Anterior cingulate cortex (tissue), 58 donors: ENCODE results near the gene GOLGA7B.

Experiments
- DNase-seq, 58 donors: peaks; one replicate each; lab custom pipeline; 2025; lab: John Stamatoyannopoulos, UW

The GOLGA7B gene

GRCh38 chr10:97889461-97890265, 40.0 kb downstream of the GOLGA7B start:
- DNase-seq: peak in 1 of 58 donors; percentile 7

GRCh38 chr10:97891497-97892167, 42.0 kb downstream of the GOLGA7B start:
- DNase-seq: no peak

GRCh38 chr10:97892506-97892905, 42.9 kb downstream of the GOLGA7B start:
- DNase-seq: no peak

GRCh38 chr10:97892939-97893338, 43.3 kb downstream of the GOLGA7B start:
- no peak for DNase-seq

- DNase-seq: no peak
These were observed 44.4 kb downstream of the GOLGA7B start for GRCh38 chr10:97894092-97894491.

- no peak for DNase-seq
These were observed 45.4 kb downstream of the GOLGA7B start for GRCh38 chr10:97895084-97895483.

- DNase-seq: no peak
These were observed 46.3 kb downstream of the GOLGA7B start for GRCh38 chr10:97895915-97896314.

- no peak for DNase-seq
These were observed 47.2 kb downstream of the GOLGA7B start for GRCh38 chr10:97896756-97897358.

GRCh38 chr10:97898429-97898828, 48.8 kb downstream of the GOLGA7B start:
- DNase-seq: no peak

- no peak for DNase-seq
These were observed 51.7 kb downstream of the GOLGA7B start for GRCh38 chr10:97901381-97901780.

GRCh38 chr10:97903128-97904017, 53.7 kb downstream of the GOLGA7B start:
- no peak for DNase-seq

- no peak for DNase-seq
These were observed 54.4 kb downstream of the GOLGA7B start for GRCh38 chr10:97904018-97904381.

GRCh38 chr10:97904576-97904975, 54.9 kb downstream of the GOLGA7B start:
- DNase-seq: no peak

- DNase-seq: no peak
These were observed 55.6 kb downstream of the GOLGA7B start for GRCh38 chr10:97905276-97905675.

GRCh38 chr10:97907211-97907610, 57.6 kb downstream of the GOLGA7B start:
- no peak for DNase-seq

- DNase-seq: no peak
These were observed 58.2 kb downstream of the GOLGA7B start for GRCh38 chr10:97907830-97908229.

- no peak for DNase-seq
These were observed 61.0 kb downstream of the GOLGA7B start for GRCh38 chr10:97910661-97911060.

GRCh38 chr10:97911217-97911616, 61.6 kb downstream of the GOLGA7B start:
- no peak for DNase-seq

- no peak for DNase-seq
These were observed 63.5 kb downstream of the GOLGA7B start for GRCh38 chr10:97913193-97913592.

- no peak for DNase-seq
These were observed 64.0 kb downstream of the GOLGA7B start for GRCh38 chr10:97913614-97914013.
